SIG-M5 treated with dmso at 0.1 percent for 504 hours (cell line): ENCODE data around the gene SYCP2L.
"Not testable (repeated sequence)": the region's sequence is repeated elsewhere in the genome, so short reads cannot be mapped to it uniquely, and the experiment has no call there.

Experiments used
- DNase-seq: peaks from one replicate; lab custom pipeline; 2025; ENCODE audit not compliant: unreplicated experiment; lab: John Stamatoyannopoulos, UW

Gene SYCP2L

DNA sequence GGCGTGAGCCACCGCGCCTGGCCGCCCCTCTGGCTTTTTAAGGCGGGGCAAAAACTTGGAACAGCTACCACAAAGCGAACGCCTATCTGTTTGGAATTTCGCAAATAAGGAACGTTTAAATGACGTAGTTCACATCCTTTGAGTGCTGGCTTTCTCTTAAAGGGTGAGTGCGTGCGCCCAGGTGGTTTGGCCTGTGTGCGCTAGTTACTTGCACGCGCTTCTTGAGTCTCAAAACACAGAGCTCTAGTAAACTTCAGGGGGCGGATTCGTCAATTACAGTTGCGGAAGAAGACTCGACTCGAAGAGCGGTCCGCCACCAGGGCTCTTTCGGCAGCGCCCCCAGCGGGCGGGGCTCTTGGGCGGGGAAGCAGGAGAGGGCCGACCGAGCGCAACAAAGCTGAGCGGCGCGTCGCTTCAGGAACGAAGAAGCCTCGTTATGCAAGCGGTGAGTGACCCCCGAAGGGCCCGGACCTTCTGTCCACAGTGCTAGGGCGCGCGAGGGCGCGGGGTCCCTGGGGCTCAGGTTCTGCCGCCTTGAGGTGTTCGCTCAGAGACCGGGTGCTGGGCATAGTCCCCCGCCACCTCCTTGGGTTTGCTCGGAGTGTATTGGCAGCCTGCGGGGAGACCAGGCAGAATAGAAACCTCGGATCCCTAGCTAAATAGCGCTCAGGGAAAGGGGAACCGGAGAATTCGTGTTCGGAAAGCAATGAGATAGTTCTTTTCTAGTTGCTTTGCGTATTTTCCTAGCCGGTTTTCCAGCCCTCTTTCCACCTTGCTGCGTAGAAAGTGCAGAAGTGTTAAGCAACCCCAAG, at the start of gene SYCP2L:
SYCP2L (plus strand) TSS at position 362 of the 812 bp plus-strand sequence; CDS start at position 437, 75 bp downstream.
- DNase-seq, result peak; percentile 78

DNA sequence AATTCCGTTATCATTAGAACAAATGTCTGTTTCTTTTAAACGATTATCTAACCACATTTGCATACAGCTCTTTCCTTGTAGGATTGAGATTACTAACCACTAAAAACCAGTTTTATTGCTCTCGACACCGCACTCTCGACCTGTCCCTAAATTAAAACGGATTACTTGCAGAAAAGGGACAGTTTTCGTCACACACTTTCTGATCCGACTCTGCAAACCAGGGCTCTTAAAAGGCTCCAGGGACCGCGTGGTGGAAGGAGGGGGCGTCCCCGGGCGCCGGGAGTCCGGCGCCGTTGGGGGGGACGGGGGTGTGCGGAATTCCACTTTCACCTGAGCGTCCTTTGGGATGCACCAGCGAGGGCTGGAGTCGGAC, 49.2 kb upstream of the SYCP2L start:
- DNase-seq, result peak; percentile 45

DNA sequence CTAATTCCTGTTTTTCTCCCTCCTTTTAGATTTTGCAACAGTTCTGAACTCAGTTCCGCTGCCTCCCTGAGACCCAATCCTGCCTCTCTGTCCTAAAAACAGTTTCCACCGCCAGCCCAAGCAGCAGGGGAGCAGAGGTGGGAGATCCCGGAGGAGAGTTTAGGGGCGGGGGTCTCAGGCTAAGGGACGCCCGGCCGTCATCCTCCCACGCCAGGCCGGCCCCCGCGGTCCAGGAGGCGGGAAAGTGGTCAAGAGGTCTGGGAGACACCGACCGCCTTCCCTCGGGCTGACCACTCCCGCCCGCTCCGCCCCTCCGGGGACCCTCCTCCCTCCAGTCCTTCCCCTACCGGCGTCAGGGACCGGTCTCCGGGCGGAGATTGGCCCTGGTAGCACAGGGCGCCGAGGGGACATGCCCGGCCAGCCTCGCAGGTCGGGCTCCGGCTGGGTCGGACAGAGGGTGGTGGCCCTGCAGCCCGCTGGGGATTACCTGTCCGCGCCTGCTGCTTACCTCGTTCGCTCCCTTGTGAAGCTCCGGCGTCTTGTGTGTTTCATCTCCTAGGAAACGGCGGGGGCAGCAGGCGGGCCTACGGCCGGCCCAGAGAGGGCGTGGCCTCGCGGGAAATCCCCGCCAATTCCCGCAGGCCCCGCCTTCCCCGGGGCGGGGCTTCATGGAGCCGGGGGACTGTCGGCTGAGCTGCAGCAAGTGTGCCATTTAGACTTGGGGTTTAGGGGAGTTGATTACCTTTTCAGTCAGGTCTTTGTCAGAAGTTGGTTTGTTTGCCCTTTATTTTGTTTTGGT, 48.7 kb upstream of the SYCP2L start, which contains the start of gene MAK:
MAK (minus strand) TSS at position 545 of the 799 bp plus-strand sequence. CDS start 7,891 bp downstream, outside the sequence.
- DNase-seq, result peak; percentile 80

DNA sequence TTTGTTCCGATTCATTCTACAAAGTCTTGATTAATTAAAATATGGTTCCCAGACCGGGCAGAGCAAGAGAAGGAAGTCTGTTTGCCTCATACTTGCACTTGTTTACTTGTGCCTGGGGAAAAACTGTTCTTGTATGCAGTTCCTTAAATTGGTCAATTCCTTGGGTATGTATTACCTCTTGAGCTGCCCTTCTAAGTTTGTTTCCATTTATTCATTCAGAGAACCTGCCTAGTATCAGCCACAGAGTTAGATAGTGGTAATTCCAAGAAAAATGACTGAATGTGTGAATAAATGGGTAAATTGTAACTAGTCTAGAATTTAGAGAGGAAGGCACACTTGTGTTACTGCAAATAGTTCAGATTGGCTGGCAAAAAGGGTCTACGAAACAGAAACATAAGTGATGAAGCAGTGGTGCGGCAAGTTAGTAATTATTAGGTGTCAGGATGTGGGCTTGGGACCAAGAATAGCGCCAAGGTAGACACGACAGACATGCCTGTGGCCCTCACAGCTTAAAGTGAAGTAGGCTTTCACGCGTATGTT, 48.0 kb upstream of the SYCP2L start:
- DNase-seq, result peak; percentile 78

DNA sequence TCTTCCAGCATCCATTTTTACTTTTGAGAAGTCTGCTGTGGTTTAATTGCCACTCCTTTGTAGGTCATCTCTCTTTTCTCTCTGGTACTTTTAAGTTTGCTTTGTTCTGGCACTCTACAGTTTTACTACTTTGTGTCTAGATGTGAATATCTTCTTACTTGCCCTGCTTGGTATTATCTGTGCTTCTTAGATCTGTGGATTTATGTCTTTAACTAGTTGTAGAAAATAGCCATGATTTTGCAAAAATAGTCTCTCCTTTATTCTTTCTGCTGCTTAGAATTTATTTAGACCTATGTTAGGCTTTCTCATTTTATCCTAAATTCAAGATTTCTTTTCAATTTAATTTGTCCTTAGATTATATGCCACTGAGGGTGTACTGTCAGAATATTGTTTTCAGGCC, 43.3 kb upstream of the SYCP2L start:
- no peak for DNase-seq

DNA sequence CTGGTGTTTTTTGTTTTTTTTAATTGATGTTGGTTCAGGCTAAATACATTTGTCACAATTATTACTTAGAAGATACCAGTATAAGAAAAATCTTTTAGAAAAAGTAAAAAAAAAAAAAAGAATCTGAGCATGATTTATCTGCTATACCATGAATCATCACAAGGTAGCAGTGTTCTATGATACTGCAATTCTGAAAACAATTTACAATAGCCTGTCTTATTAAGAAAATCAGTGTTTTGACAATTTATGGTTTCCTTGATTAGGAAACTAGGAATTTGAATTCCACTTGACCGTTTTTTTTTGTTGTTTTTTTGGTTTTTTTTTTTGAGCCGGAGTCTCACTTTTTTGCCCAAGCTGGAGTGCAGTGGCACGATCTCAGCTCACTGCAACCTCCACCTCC, 39.2 kb upstream of the SYCP2L start:
- no peak for DNase-seq

DNA sequence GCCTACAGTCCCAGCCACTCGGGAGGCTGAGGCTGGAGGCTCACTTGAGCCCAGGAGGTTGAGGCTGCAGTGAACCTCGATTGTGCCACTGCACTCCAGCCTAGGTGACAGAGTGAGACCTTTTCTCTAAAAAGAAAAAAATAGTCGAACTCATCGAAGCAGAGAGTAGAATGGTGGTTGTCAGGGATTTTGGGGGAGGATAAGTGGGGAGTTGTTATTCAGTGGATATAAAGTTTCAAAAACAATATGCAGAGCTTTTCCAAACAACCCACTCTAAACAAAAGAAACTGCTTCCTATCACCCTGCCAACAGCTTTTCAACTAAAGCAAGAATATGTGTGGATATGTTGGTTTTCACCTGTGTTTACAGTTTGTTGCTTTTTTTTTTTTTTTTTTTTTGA, 37.0 kb upstream of the SYCP2L start:
- no peak for DNase-seq

DNA sequence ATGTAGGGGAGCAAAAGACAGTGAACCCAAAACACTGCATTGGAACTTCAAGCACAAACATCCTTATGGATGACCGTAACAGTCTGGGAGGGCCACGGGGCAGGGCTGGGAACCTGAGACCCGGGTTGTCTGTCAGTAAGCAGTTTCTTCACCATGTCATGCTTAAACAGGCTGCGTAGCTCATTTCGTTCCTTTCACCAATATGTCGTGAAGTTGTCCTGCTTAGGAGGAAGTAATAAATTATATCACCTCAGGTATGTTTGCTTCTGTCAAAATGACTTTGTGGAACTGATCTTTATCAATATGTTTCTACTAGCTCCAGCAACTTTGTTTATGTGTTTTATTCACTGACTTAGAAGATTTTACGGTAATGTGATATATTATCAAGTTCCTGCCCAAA, 36.1 kb upstream of the SYCP2L start:
- DNase-seq, result peak; percentile 25

DNA sequence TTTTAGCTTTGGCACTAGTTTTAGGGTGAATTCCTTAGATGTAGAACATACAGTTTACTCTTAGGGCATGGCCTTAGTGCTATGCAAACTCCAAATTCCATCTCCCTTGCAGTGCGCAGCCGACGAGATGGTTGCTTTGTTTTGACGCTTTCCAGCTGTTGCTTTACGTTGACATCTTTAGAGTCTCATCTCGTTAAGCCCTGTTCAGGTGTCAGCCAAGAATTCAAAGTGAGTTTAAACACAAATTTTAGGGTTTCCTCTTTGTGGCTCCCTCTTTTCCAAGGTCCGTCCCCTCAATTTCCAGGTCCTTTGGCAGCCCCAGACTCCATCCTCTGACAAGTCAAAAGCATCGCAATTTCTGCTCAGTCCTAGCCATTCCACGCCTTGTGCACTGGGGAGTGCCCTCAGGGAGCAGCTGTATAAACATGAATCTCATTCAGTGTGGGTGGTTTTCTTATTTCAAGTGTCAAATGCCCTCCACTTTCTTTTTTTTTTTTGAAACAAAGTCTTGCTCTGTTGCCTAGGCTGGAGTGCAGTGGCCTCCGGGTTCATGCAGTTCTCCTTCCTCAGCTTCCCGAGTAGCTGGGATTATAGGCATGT, 34.4 kb upstream of the SYCP2L start:
- no peak for DNase-seq

DNA sequence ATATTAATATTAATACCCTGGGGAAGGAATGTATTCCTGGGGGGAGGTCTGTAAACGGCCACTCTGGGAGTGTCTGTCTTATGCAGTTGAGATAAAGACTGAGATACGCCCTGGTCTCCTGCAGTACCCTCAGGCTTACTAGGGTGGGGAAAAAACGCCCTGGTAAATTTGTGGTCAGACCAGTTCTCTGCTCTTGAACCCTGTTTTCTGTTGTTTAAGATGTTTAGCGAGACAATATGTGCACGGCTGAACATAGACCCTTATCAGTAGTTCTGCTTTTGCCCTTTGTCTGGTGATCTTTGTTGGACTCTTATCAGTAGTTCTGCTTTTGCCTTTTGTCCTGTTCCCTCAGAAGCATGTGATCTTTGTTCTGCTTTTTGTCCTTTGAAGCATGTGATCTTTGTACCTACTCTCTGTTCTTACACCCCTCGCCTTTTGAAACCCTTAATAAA, 33.0 kb upstream of the SYCP2L start:
- peak; percentile 49 for DNase-seq

DNA sequence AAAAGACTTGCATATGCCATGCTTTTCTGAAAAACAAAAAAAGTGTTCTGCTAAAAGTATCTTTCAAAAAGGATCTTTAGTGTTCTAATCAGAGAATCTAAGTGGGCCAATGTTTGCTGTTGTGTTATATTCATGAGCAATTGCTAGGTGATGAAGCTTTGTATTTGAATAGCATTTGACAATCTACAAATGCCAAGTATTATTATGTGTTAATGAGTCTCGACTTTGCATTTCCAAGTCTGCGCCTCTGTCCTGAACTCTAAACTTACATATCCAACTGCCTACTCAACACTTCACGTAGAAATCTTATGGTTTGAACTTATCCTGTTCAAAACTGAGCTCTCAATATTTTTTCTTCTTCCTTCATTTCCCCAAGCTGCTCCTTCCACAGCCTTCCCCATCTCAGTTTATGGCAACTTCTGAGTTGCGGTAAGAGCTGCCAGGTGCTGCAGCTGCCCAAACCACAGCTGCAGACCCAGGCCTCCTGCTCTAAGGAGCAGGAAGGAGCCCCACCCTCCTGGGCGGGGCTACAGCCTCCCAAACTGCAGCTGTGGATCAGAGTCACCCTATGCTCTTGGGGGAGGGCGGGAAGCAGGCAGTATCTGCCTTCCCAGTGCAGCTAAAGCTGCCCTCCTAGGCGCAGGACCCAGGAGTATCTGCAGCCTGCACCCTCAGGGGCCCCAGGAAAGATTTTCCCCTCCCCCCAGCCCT, 31.8 kb upstream of the SYCP2L start:
- no peak for DNase-seq

DNA sequence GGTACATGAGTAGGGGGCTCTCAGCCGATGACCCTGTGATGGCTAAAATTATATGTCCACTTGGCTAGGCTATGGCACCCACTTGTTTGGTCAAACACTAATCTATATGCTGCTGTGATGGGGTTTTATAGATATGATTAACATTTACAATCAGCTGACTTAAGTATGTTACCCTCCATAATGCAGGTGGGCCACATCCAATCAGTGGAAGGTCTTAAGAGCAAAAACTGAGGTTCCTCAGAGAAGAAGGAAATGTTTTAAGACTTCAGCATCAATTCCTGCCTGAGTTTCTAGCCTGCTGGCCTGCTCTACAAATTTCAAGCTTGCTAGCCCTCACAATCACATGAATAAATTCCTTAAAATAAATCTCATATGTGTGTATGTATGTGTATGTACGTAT, 29.6 kb upstream of the SYCP2L start:
- DNase-seq, result no peak

DNA sequence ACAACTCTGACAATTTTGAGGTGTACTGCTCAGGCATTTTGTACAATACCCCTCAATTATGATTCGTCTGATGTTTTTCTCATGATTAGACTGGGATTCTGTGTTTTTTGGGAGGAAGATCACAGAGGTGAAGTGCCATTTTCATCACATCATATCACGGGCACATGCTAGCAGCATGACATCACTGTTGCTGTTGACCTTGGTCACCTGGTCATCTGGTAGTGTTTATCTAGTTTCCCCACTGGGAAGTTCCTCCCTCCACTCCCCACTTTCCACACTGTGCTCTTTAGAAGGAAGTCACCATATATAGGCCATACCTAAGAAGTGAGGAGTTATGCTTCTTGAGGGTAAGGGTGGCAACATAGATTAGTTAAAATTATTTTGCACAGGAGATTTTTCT, 25.8 kb upstream of the SYCP2L start:
- DNase-seq, result no peak

DNA sequence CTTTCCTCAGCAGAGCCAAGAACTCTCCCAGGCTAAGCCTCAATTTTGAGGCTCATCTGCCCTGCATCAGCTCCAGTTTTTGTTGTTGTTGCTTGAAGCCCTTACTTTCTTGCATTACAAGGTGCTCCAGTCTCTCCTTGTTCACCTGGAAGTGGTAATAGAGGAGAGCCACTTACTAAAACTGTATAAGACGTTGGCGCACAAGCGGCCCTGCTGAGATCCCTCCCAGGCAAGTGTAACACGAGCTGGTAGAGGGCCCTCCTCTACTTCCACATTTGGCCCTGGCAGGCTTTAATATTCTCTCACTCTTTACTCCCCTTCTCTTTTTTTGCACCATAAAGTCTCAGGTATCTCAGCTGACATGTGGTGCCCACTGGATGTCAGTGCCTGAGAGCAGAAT, 24.5 kb upstream of the SYCP2L start:
- DNase-seq, result no peak

DNA sequence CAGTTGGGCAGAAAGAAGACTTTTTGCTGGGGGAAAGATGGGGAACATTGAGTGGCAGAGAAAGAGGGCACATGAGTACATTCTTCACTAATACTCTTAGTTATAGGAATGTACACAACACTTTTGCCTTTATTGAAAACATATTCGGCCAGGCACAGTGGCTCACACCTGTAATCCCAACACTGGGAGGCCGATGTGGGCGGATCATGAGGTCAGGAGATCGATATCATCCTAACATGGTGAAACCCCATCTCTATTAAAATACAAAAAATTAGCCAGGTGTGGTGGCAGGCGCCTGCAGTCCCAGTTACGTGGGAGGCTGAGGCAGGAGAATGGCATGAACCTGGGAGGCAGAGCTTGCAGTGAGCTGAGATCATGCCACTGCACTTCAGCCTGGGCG, 23.8 kb upstream of the SYCP2L start:
- DNase-seq, result not testable (repeated sequence)

DNA sequence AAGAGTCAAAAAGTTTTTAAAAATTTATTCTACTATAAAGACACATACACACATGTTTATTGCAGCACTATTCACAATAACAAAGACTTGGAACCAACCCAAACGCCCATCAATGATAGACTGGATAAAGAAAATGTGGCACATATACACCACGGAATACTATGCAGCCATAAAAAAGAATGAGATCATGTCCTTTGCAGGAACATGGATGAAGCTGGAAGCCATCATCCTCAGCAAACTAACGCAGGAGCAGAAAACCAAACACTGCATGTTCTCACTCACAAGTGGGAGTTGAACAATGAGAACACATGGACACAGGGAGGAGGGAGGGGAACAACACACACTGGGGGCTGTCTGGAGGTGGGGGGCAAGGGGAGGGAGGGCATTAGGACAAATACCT, 20.1 kb upstream of the SYCP2L start:
- DNase-seq, result not testable (repeated sequence)

DNA sequence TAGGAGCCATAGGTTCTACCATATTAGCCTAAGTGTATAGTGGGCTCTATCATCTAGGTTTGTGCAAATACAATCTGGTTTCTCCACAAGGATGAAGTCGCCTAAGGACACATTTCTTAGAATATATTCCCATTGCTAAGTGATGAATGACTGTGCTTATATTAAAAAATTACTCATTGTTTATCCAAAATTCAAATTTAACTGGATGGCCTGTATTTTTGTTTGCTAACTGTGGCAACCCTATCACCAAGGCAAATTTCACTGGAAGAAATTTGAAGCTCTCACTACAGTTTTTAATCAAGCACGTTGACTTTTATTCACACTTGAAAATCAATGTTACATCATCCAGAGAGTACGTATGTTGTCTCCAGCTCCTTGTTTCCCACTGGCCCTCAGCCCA, 18.9 kb upstream of the SYCP2L start:
- no peak for DNase-seq

DNA sequence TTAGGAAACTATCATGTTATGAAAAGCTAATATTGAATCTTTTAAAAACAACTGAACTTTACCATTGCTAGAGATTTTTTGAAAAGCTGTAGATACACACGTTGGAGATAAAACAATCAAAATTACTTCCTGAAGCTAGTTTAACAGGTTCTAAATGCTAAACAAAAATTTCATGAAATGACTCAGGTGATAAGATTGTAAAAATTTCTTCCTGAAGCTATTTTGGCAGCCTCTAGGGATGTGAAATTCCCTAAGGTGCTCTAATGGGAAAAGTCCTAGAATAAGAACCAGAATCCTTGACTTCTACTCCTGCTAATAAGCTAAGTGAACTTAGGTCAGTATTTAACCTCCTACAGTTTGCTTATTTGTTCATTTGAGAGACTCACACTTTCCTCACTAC, 13.5 kb upstream of the SYCP2L start:
- DNase-seq, result peak; percentile 16

DNA sequence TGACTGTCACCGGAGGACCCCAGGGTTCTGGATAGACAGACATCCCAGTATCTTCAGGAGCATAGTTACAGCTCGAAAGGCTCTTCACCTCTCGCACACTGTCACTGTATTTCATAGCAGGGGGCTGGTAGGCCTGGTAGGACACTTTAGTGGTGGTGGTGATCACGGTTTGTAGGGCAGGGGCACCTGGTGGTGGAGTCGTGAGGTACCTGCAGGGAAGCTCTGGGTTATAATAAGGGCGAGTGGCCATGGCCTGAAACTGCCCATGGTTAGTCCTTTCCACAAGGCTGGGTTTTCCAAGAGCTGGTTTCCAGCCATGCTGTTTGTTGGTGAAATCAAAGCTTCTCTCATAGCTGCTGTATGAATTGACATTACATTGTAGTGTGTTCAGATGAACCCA, 12.6 kb upstream of the SYCP2L start:
- no peak for DNase-seq

DNA sequence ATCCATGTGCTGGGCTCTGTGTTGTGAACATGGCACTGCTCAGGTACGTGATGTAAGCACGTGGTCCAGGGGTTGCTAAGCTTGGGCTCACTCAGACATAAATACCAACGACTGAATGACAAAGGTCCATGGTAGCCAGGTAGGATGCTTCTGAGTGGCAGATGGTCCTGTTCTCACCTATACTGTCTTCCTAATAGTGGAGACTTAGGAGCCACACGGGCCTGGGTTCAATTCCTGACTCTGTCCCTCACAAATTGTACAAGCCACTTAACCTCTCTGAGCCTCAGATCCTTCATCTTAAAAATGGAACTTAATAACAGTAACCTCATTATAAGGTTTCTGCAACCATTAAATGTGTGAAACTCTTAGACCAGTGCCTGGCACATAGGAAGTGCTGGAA, 11.8 kb upstream of the SYCP2L start:
- DNase-seq, result no peak

DNA sequence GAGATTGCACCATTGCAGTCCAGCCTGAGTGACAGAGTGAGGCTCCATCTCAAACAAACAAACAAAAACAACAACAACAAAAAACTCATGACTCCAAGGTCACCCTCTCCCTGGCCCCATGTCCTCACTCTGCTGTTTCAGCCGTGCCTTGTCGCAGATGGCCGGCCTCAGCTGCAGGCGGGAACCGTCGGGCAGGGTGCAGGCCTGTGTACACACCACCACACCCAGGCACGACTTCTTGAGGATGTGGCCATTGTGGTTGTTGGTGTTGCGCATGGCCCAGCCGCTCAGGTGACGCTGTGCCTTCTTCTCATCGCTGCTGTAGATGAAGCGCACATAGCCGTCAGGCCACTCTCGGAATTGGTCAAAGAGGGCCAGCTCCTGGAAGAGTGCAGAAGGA, 9.8 kb upstream of the SYCP2L start:
- no peak for DNase-seq
